HL-60 (cell line): ENCODE results near the gene THY1.

Experiments
- DNase-seq, 2 experiments: peaks; one replicate each; pipeline ENCODE4 v3.0.0-alpha.2; 2010 to 2020; ENCODE audit warnings: low read depth in 1 of 2, low spot score in 1 of 2
- H3K27ac ChIP-seq: fragments of 250-450 bp; sonication (Bioruptor Pico); replicated peaks from 2 replicates; pipeline ENCODE4 v1.5.1; 2020; ENCODE audit warnings: mild to moderate bottlenecking, moderate library complexity
- H3K27me3 ChIP-seq: fragments of 250-450 bp; sonication (Bioruptor Pico); 2 replicates; pipeline ENCODE4 v1.5.1; 2021; ENCODE audit warnings: mild to moderate bottlenecking, moderate library complexity; ENCODE audit not compliant: insufficient read depth, poor library complexity, severe bottlenecking
- H3K4me3 ChIP-seq: replicated peaks from 2 replicates; pipeline ENCODE4 v1.5.1; 2011; ENCODE audit warnings: mild to moderate bottlenecking, control low read depth, low read length; ENCODE audit not compliant: insufficient read depth
- CTCF ChIP-seq: IDR thresholded peaks from one replicate; pipeline ENCODE4 v1.5.1; 2011; ENCODE audit warnings: low read length, control low read depth, inconsistent platforms; ENCODE audit not compliant: insufficient read depth
- GABPA ChIP-seq: IDR thresholded peaks from 2 replicates; pipeline ENCODE4 v1.6.1; 2012; ENCODE audit warnings: low read depth
- POLR2AphosphoS5 ChIP-seq: IDR thresholded peaks from 2 replicates; pipeline ENCODE4 v1.6.1; 2012; ENCODE audit warnings: low read depth
- SPI1 ChIP-seq: IDR thresholded peaks from 2 replicates; pipeline ENCODE4 v1.6.1; 2012; ENCODE audit warnings: low read depth, mild to moderate bottlenecking, borderline replicate concordance
- TF ChIP-seq, protein P1 (sequence below): IDR thresholded peaks from 2 replicates; pipeline ENCODE4 v1.6.1; 2012; ENCODE audit warnings: low read depth; ENCODE audit not compliant: insufficient replicate concordance

Gene THY1

DNA sequence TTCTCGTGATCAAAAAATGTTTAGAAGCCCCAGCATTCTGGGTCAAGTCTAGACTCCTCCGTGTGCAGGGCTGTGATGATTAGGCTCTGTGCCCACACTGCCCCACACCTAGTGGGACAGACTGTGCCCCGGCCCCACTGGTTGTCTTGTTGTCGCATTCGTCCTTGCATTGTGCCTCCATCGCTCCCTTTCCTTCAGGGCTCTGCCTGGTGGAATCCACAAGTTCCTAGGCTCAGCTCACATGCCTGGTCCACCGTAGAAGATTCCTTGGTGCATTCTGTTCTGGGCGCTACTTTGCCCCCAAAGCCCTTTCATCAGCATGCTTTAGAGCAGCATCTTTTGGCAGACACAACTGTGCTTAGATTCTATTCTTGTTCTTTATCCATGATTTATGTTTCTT, 23.5 kb upstream of the THY1 start:
- Histone ChIP-seq H3K27ac (no peak overlapping the region), H3K27me3 (peaks cover 2% of the 10 kb centered on the region), H3K4me3 (no peak overlapping the region)
- no peak for TF ChIP-seq GABPA
- no peak for TF ChIP-seq SPI1
- TF ChIP-seq POLR2AphosphoS5, result no peak
- no peak for TF ChIP-seq CTCF
- TF ChIP-seq, protein P1, sequence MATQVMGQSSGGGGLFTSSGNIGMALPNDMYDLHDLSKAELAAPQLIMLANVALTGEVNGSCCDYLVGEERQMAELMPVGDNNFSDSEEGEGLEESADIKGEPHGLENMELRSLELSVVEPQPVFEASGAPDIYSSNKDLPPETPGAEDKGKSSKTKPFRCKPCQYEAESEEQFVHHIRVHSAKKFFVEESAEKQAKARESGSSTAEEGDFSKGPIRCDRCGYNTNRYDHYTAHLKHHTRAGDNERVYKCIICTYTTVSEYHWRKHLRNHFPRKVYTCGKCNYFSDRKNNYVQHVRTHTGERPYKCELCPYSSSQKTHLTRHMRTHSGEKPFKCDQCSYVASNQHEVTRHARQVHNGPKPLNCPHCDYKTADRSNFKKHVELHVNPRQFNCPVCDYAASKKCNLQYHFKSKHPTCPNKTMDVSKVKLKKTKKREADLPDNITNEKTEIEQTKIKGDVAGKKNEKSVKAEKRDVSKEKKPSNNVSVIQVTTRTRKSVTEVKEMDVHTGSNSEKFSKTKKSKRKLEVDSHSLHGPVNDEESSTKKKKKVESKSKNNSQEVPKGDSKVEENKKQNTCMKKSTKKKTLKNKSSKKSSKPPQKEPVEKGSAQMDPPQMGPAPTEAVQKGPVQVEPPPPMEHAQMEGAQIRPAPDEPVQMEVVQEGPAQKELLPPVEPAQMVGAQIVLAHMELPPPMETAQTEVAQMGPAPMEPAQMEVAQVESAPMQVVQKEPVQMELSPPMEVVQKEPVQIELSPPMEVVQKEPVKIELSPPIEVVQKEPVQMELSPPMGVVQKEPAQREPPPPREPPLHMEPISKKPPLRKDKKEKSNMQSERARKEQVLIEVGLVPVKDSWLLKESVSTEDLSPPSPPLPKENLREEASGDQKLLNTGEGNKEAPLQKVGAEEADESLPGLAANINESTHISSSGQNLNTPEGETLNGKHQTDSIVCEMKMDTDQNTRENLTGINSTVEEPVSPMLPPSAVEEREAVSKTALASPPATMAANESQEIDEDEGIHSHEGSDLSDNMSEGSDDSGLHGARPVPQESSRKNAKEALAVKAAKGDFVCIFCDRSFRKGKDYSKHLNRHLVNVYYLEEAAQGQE, result no peak
- no peak for DNase-seq

- H3K27ac ChIP-seq, result no peak overlapping the region
- no peak overlapping the region for H3K4me3 ChIP-seq
- peaks cover 6% of the 10 kb centered on the region for H3K27me3 ChIP-seq
- DNase-seq, result no peak
- TF ChIP-seq CTCF, result no peak
- no peak for TF ChIP-seq POLR2AphosphoS5
- no peak for TF ChIP-seq GABPA
- no peak for TF ChIP-seq SPI1
- TF ChIP-seq, protein P1, result no peak
Observed at GRCh38 chr11:119445850-119446249, 22.9 kb upstream of the THY1 start.

DNA sequence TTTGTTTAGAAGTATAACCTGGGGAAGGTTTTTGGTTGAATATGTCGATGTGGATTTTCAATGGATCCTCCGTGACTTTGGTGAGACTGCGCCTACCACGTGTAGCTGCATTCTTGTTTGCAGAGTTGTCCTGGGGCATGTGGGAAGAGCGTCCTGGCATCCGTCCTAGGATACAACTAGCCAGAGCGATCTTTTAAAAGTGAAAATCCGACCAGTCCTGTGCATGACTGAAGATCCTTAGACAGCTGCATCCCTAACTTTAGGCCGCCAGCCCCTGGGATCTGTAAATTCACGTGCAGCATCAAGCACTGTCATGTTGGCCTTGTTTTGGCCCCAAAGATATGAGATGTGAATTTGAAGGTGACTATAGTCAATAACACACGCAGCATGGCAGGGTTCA, 22.4 kb upstream of the THY1 start:
- no peak overlapping the region for H3K27ac ChIP-seq
- H3K27me3 ChIP-seq, result peaks cover 8% of the 10 kb centered on the region
- H3K4me3 ChIP-seq, result no peak overlapping the region
- no peak for DNase-seq
- no peak for TF ChIP-seq GABPA
- no peak for TF ChIP-seq CTCF
- TF ChIP-seq SPI1, result no peak
- TF ChIP-seq, protein P1, result no peak
- TF ChIP-seq POLR2AphosphoS5, result no peak
